Gastrocnemius medialis (tissue), 4 donors: ENCODE measurements around the gene ZNF80. TPM values are rescaled to one million over a fixed set of nuclear protein-coding genes. Genes with fewer than 3 reads are reported as not detected.

Source experiments
- ATAC-seq, 2 donors: fragments of 150-250 bp; one replicate each; pipeline ENCODE4 v1.9.1; 2016
- DNase-seq, 2 donors: peaks; one replicate each; pipeline ENCODE4 v3.0.0-alpha.2; 2019
- H3K27ac ChIP-seq, 4 donors: fragments of 200-600 bp; sonication (generic); 1 replicate in 1 of 4; 2 replicates in 3 of 4; pipeline ENCODE4 v1.5.1; 2016 to 2018; ENCODE audit warnings: mild to moderate bottlenecking in 2 of 4, moderate library complexity in 1 of 4
- H3K27me3 ChIP-seq, 3 donors: fragments of 200-600 bp; sonication (generic) in 2 of 3; 1 replicate in 1 of 3; 2 replicates in 2 of 3; pipeline versions ENCODE4 v1.5.1 to v1.6.0; 2016 to 2019; ENCODE audit warnings: mild to moderate bottlenecking in 1 of 3, moderate library complexity in 1 of 3
- H3K36me3 ChIP-seq, 2 donors: fragments of 200-600 bp; sonication (generic) in 1 of 2; one replicate each; pipeline ENCODE4 v1.5.1; 2017 to 2018
- H3K4me1 ChIP-seq, 2 donors: fragments of 200-600 bp; sonication (generic) in 1 of 2; one replicate each; pipeline ENCODE4 v1.5.1; 2016 to 2017; ENCODE audit warnings: mild to moderate bottlenecking in 2 of 2
- H3K4me3 ChIP-seq, 4 donors: fragments of 200-600 bp; sonication (generic) in 3 of 4; 1 replicate in 1 of 4; 2 replicates in 3 of 4; pipeline ENCODE4 v1.5.1; 2016 to 2019; ENCODE audit warnings: mild to moderate bottlenecking in 2 of 4
- H3K9me3 ChIP-seq, 3 donors: fragments of 200-600 bp; sonication (generic) in 2 of 3; 1 replicate in 1 of 3; 2 replicates in 2 of 3; pipeline ENCODE4 v1.5.1; 2016 to 2019
- POLR2A ChIP-seq, 2 donors: fragments of 450-650 bp; IDR thresholded peaks; one replicate each; pipeline ENCODE4 v1.6.1; 2017; ENCODE audit warnings: antibody characterized with exemption in 2 of 2, mild to moderate bottlenecking in 2 of 2, moderate library complexity in 2 of 2
- in situ Hi-C, 4 donors: fragments of 200-750 bp; cut with MboI; loops; one replicate each; pipeline versions ENCODE4 v1.15.0 to v1.8.0; 2017; ENCODE audit warnings: low sequenced_read_pairs in 4 of 4
- intact Hi-C: fragments of 100-400 bp; cut with DNase I; formaldehyde crosslinking; loops from one replicate; pipeline ENCODE4 v1.15.1; 2023; ENCODE audit warnings: low total_unique reads
- total RNA-seq, 4 donors: library from RNA; depleted of rRNA; stranded (reverse); fragments of >200 nt; gene quantifications; one replicate each; pipeline versions ENCODE4 v1.1.0 to v1.2.3, GENCODE V29; 2016
- TF ChIP-seq, protein P1 (sequence below), 5 experiments: fragments of 450-650 bp in 3 of 5; fragments of 200-600 bp in 2 of 5; sonication (generic) in 2 of 5; IDR thresholded peaks in 4 of 5; conservative IDR thresholded peaks in 1 of 5; 1 replicate in 4 of 5; 2 replicates in 1 of 5; pipeline ENCODE4 v1.5.1; 2016 to 2019; ENCODE audit warnings: antibody characterized with exemption in 5 of 5, mild to moderate bottlenecking in 3 of 5, moderate library complexity in 3 of 5

Gene ZNF80
- total RNA-seq, 4 donors from 2014 or later: 0.09 TPM; not detected in 3

DNA sequence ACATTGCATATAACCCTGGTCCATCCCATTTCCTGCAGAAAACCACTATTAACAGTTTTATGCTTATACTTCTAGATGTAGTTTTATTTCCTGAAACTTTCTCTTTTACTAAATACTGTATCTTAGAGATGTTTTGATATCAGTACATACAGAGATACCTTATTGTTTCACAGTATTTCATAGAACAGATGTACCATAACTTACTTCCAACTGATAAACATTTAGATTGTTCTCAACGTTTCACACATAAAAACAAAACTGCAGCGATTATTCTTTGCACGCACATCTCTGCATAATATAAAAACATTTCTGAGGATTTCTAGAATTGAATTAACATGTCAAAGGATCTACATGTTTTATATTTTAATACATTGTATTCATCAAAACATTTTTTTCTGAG, 2.6 kb downstream of the ZNF80 start:
- in situ Hi-C loops (no loop called here), intact Hi-C loops (no loop called here)
- no peak overlapping the region for H3K4me3 ChIP-seq
- no peaks in the 10 kb centered on the region for H3K9me3 ChIP-seq
- H3K27me3 ChIP-seq: no peaks in the 10 kb centered on the region
- no peak for TF ChIP-seq POLR2A (IDR thresholded peaks at IDR 0.05)
- TF ChIP-seq, protein P1, sequence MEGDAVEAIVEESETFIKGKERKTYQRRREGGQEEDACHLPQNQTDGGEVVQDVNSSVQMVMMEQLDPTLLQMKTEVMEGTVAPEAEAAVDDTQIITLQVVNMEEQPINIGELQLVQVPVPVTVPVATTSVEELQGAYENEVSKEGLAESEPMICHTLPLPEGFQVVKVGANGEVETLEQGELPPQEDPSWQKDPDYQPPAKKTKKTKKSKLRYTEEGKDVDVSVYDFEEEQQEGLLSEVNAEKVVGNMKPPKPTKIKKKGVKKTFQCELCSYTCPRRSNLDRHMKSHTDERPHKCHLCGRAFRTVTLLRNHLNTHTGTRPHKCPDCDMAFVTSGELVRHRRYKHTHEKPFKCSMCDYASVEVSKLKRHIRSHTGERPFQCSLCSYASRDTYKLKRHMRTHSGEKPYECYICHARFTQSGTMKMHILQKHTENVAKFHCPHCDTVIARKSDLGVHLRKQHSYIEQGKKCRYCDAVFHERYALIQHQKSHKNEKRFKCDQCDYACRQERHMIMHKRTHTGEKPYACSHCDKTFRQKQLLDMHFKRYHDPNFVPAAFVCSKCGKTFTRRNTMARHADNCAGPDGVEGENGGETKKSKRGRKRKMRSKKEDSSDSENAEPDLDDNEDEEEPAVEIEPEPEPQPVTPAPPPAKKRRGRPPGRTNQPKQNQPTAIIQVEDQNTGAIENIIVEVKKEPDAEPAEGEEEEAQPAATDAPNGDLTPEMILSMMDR (IDR thresholded peaks at IDR 0.05 in 4 of 5, conservative IDR thresholded peaks at IDR 0.05 in 1 of 5): no peak
- no peak for ATAC-seq
- no peak overlapping the region for H3K27ac ChIP-seq
- H3K4me1 ChIP-seq: no peaks in the 10 kb centered on the region
- no peak for DNase-seq
- H3K36me3 ChIP-seq: no peaks in the 10 kb centered on the region

DNA sequence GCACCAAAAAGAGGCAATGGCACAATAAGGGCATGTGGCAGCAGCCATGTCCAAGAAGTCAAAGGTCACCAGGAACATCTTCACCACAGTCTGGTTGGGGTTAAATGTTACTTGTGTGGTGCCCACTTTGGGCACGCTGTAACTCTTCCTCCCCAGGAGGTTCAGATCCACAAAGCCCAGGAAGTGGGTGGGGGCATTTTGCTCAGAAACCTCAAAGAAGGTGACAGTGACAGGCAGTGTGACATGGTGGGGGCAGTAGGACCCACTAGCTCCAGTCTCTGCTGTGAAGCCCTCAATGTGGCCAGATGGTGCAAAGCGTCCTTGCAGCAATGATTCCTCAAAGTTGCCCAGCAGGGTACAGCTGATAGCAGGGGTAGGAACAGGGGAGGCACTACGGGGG, 5.8 kb downstream of the ZNF80 start:
- ATAC-seq: no peak
- Histone ChIP-seq H3K27me3 (no peaks in the 10 kb centered on the region), H3K4me3 (no peak overlapping the region), H3K9me3 (no peaks in the 10 kb centered on the region), H3K4me1 (no peaks in the 10 kb centered on the region), H3K36me3 (no peaks in the 10 kb centered on the region), H3K27ac (no peak overlapping the region)
- in situ Hi-C loops (no loop called here), intact Hi-C loops (no loop called here)
- no peak for DNase-seq
- no peak for TF ChIP-seq POLR2A (IDR thresholded peaks at IDR 0.05)
- TF ChIP-seq, protein P1 (IDR thresholded peaks at IDR 0.05 in 4 of 5, conservative IDR thresholded peaks at IDR 0.05 in 1 of 5): no peak

DNA sequence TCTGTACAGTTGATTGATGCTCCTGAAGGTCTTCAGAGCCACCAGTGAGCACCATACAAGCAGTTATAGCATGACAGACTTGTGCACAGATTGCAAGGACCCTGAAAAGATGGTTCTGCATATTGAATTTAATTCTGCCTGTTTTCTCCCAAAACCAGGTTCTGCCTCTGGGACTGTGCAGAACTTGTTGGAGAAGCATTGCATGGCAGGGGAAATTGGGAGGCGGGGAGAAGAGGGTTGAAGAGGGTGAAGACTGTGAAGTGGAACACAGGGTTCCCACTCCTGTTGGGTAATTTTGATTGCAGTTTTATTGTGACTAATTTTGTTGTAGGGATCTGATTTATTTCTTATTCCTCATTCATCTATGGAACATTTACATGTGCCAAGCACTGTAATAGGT, 10.3 kb downstream of the ZNF80 start:
- Histone ChIP-seq H3K4me3 (no peak overlapping the region), H3K4me1 (no peaks in the 10 kb centered on the region), H3K27ac (no peak overlapping the region), H3K36me3 (no peaks in the 10 kb centered on the region), H3K27me3 (no peaks in the 10 kb centered on the region), H3K9me3 (no peaks in the 10 kb centered on the region)
- no peak for TF ChIP-seq POLR2A (IDR thresholded peaks at IDR 0.05)
- TF ChIP-seq, protein P1 (IDR thresholded peaks at IDR 0.05 in 4 of 5, conservative IDR thresholded peaks at IDR 0.05 in 1 of 5): no peak
- in situ Hi-C loops (no loop called here), intact Hi-C loops (no loop called here)
- ATAC-seq (no peak), DNase-seq (no peak)

DNA sequence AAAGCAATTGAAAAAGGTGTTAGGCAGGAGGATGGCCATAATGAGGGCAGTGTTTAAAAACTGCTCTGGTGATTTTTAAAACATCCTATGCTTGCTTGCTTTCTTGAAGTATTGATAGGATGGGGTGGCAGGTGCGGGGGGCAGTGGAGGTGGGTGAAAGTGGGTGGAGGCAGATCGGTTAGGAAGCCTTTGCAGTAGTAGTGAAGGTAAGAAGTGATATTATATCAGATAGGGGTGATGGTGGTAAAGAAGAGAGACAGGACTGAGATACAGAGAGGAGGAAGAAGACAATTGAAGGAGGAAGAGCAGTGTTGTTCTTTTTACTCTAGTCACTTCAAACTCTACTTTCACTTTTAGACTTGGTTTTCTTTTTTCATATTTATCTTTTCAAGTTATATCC, 11.1 kb downstream of the ZNF80 start:
- no peak for DNase-seq
- no peak overlapping the region for H3K4me3 ChIP-seq
- no peak for ATAC-seq
- H3K27me3 ChIP-seq: no peaks in the 10 kb centered on the region
- TF ChIP-seq, protein P1 (IDR thresholded peaks at IDR 0.05 in 4 of 5, conservative IDR thresholded peaks at IDR 0.05 in 1 of 5): no peak
- TF ChIP-seq POLR2A (IDR thresholded peaks at IDR 0.05): no peak
- no peak overlapping the region for H3K27ac ChIP-seq
- in situ Hi-C loops (no loop called here), intact Hi-C loops (no loop called here)
- no peaks in the 10 kb centered on the region for H3K9me3 ChIP-seq
- no peaks in the 10 kb centered on the region for H3K36me3 ChIP-seq
- no peaks in the 10 kb centered on the region for H3K4me1 ChIP-seq

DNA sequence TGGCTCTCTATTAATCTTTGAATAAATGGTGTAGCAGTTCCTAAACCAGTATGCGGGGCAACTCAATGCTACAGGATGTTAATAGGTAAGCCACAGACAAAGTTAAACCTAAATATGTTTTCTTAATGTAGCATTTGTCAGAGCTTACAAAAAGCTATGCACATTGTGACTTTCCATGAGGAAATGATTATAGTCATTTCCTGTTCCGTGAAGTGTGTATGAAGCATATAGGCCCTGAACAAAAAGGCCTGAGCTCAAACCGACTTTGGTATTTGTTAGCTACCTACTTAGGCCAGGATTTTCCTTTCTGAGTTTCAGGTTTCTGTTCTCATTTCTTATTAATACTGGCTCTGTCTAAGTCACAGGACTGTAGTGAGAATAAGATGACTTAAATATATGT, 14.2 kb downstream of the ZNF80 start:
- ATAC-seq (no peak), DNase-seq (no peak)
- in situ Hi-C loops: no loop called here
- H3K36me3 ChIP-seq: no peaks in the 10 kb centered on the region
- no peaks in the 10 kb centered on the region for H3K27me3 ChIP-seq
- intact Hi-C loops: no loop called here
- no peak overlapping the region for H3K27ac ChIP-seq
- no peak overlapping the region for H3K4me3 ChIP-seq
- TF ChIP-seq, protein P1 (IDR thresholded peaks at IDR 0.05 in 4 of 5, conservative IDR thresholded peaks at IDR 0.05 in 1 of 5): no peak
- TF ChIP-seq POLR2A (IDR thresholded peaks at IDR 0.05): no peak
- H3K9me3 ChIP-seq: no peaks in the 10 kb centered on the region
- H3K4me1 ChIP-seq: no peaks in the 10 kb centered on the region
